AG09309 (cell line): ENCODE results near the gene MPEG1.

ENCODE experiments used
- DNase-seq: peaks from one replicate; pipeline ENCODE4 v3.0.0-alpha.2; 2010; ENCODE audit warnings: low read depth
- H3K4me3 ChIP-seq: 2 replicates; pipeline ENCODE4 v1.5.1; 2011; ENCODE audit warnings: mild to moderate bottlenecking, low read depth, low read length, moderate library complexity; ENCODE audit not compliant: control insufficient read depth
- TF ChIP-seq, protein P1 (sequence below): IDR thresholded peaks from 2 replicates; pipeline ENCODE4 v1.5.1; 2011; ENCODE audit warnings: mild to moderate bottlenecking, low read depth, low read length, inconsistent platforms; ENCODE audit not compliant: insufficient read depth, control insufficient read depth; ENCODE audit errors: missing control alignments

Gene MPEG1, protein sequence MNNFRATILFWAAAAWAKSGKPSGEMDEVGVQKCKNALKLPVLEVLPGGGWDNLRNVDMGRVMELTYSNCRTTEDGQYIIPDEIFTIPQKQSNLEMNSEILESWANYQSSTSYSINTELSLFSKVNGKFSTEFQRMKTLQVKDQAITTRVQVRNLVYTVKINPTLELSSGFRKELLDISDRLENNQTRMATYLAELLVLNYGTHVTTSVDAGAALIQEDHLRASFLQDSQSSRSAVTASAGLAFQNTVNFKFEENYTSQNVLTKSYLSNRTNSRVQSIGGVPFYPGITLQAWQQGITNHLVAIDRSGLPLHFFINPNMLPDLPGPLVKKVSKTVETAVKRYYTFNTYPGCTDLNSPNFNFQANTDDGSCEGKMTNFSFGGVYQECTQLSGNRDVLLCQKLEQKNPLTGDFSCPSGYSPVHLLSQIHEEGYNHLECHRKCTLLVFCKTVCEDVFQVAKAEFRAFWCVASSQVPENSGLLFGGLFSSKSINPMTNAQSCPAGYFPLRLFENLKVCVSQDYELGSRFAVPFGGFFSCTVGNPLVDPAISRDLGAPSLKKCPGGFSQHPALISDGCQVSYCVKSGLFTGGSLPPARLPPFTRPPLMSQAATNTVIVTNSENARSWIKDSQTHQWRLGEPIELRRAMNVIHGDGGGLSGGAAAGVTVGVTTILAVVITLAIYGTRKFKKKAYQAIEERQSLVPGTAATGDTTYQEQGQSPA

DNA sequence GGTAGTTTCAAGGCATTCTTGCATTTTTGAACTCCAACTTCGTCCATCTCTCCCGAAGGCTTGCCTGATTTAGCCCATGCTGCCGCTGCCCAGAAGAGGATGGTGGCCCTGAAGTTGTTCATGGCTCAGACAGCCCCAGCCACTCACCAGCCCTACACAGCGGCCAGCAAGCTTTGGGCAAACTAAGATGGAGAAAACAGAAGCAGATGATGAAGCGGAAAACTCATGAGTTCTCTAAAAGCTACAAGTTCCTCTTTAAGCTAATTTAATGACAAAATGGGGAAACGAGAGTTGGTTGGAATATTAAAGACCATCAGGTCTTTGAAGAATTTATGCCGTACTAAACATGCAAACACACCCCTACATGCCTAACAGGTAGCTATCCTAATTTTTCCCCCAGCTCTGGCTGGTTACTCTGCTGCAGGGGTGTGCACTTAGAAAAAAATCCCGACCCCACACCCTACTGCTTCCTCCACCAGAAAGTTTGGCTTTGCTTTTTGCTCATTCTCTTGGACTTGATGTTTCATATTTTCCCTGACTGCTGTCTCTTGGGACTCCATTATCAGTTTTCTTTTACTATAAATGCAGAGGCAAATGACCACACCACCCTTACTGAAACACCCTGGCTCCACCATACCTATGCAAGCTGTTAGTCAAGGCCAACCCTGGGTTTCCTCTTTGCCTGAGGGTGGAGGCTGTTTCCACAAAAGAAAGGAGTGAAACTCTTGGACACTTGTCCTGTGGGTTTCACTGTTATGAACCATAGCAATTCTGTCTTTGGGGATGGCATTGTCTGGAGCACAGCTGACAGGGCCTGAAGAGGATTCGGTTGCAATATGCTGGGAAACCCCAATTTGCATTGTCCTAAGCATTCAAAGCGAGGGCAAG lies at the start of gene MPEG1:
MPEG1 (minus strand) TSS at position 184 of the 888 bp plus-strand sequence; CDS start at position 122, 62 bp downstream.
- TF ChIP-seq, protein P1, sequence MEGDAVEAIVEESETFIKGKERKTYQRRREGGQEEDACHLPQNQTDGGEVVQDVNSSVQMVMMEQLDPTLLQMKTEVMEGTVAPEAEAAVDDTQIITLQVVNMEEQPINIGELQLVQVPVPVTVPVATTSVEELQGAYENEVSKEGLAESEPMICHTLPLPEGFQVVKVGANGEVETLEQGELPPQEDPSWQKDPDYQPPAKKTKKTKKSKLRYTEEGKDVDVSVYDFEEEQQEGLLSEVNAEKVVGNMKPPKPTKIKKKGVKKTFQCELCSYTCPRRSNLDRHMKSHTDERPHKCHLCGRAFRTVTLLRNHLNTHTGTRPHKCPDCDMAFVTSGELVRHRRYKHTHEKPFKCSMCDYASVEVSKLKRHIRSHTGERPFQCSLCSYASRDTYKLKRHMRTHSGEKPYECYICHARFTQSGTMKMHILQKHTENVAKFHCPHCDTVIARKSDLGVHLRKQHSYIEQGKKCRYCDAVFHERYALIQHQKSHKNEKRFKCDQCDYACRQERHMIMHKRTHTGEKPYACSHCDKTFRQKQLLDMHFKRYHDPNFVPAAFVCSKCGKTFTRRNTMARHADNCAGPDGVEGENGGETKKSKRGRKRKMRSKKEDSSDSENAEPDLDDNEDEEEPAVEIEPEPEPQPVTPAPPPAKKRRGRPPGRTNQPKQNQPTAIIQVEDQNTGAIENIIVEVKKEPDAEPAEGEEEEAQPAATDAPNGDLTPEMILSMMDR: no peak
- DNase-seq: no peak
- no peak within 1 kb of the TSS for H3K4me3 ChIP-seq

DNA sequence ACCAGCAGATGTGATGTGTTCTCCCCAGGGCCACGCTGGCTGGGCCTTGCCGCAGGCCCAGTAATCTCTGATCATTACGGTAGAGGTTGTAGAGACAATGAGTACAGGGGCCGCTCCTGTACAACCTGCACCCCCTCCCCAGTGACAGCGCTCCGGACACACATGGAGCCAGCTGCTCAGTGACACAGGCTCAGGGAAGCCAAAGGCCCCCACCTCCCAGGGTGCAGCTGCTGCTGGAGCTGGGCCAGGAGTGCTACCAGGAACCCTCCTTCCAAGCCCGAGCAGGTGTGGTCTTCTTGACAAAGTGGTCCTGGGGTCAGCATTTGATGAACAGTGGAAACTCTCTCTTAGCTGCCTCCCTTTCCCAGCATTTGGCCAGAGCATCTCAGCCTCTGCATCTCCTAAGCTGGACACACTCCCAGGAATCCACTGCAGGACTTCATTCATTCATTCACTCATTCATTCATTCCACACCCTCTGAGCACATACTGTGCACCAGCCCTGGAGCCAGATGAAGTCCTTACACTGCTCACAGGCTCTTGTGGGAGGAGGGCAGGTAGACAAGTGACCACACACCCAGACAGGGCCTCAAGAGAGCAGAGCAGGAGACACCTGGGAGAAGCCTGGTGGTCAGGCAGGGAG lies 49.6 kb upstream of the MPEG1 start:
- TF ChIP-seq, protein P1: no peak
- no peak overlapping the region for H3K4me3 ChIP-seq
- DNase-seq: no peak

DNA sequence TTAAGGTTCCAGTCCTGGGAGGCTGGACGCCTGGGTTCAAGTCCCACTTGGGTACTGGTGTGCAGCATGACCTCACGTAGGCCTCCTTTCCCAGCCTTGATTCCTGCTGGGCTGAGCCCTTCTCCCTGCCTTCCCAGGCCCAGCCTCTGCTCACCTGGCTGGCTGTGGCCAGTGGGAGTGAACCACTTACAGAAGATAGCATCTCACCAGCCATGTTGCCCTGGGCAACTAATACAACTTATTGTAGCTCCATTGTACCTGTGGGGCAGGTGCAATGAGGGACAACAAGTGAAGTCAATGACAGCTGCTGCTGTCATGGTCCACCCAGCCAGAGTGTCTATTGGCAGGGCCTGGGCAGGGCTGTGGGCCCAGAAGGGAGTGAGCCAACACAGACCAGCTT lies 48.4 kb upstream of the MPEG1 start:
- no peak for DNase-seq
- no peak overlapping the region for H3K4me3 ChIP-seq
- TF ChIP-seq, protein P1: no peak

DNA sequence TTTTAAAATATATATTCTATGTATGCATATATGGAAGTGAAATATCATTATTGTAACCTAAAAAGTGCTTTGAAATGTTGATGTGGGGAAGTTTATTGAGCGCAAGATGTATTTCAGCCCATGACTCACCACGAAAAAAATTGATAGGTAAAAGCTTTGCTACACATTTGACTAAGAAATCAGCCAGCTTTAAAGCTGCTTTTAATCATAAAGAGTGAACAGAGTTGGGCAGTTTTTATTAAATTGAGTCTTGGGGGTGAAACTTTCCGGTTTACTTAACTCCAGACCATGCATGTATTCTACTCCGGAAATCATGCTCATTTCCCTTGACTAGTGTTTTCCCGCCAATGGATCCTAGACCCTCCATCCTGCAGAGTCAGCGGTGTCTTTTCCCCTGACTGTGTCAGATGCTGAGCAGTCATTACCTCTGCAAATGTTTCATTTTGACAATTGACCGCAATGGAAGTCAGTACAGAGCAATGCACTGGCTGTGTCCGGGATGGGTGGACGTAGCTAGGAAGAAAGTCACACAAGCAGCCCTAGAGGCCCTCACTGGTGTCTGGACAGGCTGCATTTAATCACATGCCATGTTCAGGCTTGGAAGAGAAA lies 47.2 kb upstream of the MPEG1 start:
- TF ChIP-seq, protein P1: no peak
- no peak overlapping the region for H3K4me3 ChIP-seq
- no peak for DNase-seq

DNA sequence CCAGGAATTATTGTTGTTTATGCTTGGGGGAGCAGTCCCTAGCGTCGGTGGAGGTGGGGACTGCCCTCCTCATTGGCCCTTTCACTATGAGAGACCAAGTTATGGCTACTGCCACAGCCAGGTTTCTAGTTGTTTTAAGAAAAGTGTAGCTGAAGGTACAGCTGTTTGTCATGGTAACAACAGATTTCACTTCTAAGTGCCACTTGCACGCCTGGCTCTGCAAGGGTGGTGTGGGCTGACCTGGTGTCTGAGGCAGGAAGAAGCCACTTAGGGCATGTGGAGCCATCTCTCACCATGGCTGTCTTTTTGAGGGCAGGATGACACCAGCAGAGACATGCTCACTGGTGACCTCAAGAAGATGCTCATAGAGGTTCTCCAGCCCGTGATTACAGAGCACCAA lies 46.3 kb upstream of the MPEG1 start:
- TF ChIP-seq, protein P1: no peak
- no peak overlapping the region for H3K4me3 ChIP-seq
- DNase-seq: no peak
